ENCODE results near the gene BCAS4. TPM values are rescaled to one million over a fixed set of nuclear protein-coding genes. Genes with fewer than 3 reads are reported as not detected.

Gene BCAS4
- total and polyA plus RNA-seq, 4 donors = 4.3 to 5.7 (median 5.0) TPM

- no peak for ATAC-seq (ENCODE audit: insufficient read depth, low FRiP score)
- peaks cover 28 to 63% (median 38%) of the 10 kb centered on the region in 4 donors for H3K36me3 ChIP-seq (ENCODE audit: control insufficient read depth in 4 of 4, insufficient read depth in 4 of 4, low read length in 4 of 4)
- no peak overlapping the region for H3K27ac ChIP-seq (ENCODE audit: low read depth in 1 of 2, low read length in 1 of 2)
- no peaks in the 10 kb centered on the region for H3K4me1 ChIP-seq (ENCODE audit: control insufficient read depth in 5 of 5, insufficient read depth in 5 of 5, low read length in 5 of 5)
- no peaks in the 10 kb centered on the region for H3K27me3 ChIP-seq (ENCODE audit: control insufficient read depth in 3 of 3, insufficient read depth in 3 of 3, low read length in 2 of 3)
- no peaks in the 10 kb centered on the region for H3K9me3 ChIP-seq (ENCODE audit: control insufficient read depth in 4 of 4, insufficient read depth in 3 of 4, low read length in 3 of 4)
- no peak for DNase-seq
- no peak for TF ChIP-seq CTCF (IDR thresholded peaks at IDR 0.05; ENCODE audit: control extremely low read depth, extremely low read depth)
- H3K9ac ChIP-seq (ENCODE audit: insufficient read depth in 1 of 2, low read length in 2 of 2) = no peak overlapping the region
- 88 to 96% methylated on average over 8 of the region's 8 CpGs for WGBS, 2 donors
- no peak overlapping the region for H3K4me3 ChIP-seq
Observed at GRCh38 chr20:50895111-50895830, 100.4 kb downstream of the BCAS4 start.

- Histone ChIP-seq H3K9ac (ENCODE audit: insufficient read depth in 1 of 2, low read length in 2 of 2) (no peak overlapping the region), H3K4me1 (ENCODE audit: control insufficient read depth in 5 of 5, insufficient read depth in 5 of 5, low read length in 5 of 5) (peaks cover 0 to 6% (median 0%) of the 10 kb centered on the region in 5 donors), H3K27ac (ENCODE audit: low read depth in 1 of 2, low read length in 1 of 2) (no peak overlapping the region), H3K4me3 (no peak overlapping the region), H3K36me3 (ENCODE audit: control insufficient read depth in 4 of 4, insufficient read depth in 4 of 4, low read length in 4 of 4) (peaks cover 15 to 53% (median 26%) of the 10 kb centered on the region in 4 donors), H3K27me3 (ENCODE audit: control insufficient read depth in 3 of 3, insufficient read depth in 3 of 3, low read length in 2 of 3) (no peaks in the 10 kb centered on the region), H3K9me3 (ENCODE audit: control insufficient read depth in 4 of 4, insufficient read depth in 3 of 4, low read length in 3 of 4) (no peaks in the 10 kb centered on the region)
- 97% methylated on average over 1 of the region's 1 CpG for WGBS, 2 donors
- TF ChIP-seq CTCF (IDR thresholded peaks at IDR 0.05; ENCODE audit: control extremely low read depth, extremely low read depth) = no peak
- ATAC-seq (ENCODE audit: insufficient read depth, low FRiP score) = no peak
- DNase-seq = no peak
Observed at GRCh38 chr20:50898475-50898874, 103.6 kb downstream of the BCAS4 start.

DNA sequence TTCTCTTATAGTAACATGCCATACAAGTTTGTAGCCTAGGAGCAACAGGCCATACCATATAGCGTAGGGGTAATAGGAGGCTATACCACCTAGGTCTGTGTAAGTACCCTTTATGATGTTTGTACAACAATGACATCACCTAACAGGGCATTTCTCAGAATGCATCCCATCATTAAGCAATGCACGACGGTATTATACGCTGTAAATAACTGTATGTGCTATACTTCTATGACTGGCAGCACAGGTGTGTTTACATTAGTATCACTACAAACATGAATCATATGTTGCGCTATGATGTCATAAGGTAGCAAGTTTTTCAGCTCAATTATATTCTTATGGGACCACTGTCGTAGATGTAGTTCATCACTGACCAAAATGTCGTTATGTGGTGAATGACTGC is 105.4 kb downstream of the BCAS4 start:
- no peaks in the 10 kb centered on the region for H3K27me3 ChIP-seq (ENCODE audit: control insufficient read depth in 3 of 3, insufficient read depth in 3 of 3, low read length in 2 of 3)
- ATAC-seq (ENCODE audit: insufficient read depth, low FRiP score) = no peak
- no peak overlapping the region for H3K27ac ChIP-seq (ENCODE audit: low read depth in 1 of 2, low read length in 1 of 2)
- 94 to 97% methylated on average over 7 of the region's 7 CpGs for WGBS, 2 donors
- H3K36me3 ChIP-seq (ENCODE audit: control insufficient read depth in 4 of 4, insufficient read depth in 4 of 4, low read length in 4 of 4) = peaks cover 7 to 42% (median 18%) of the 10 kb centered on the region in 4 donors
- no peaks in the 10 kb centered on the region for H3K9me3 ChIP-seq (ENCODE audit: control insufficient read depth in 4 of 4, insufficient read depth in 3 of 4, low read length in 3 of 4)
- no peak for DNase-seq
- peaks cover 3 to 17% (median 12%) of the 10 kb centered on the region in 5 donors for H3K4me1 ChIP-seq (ENCODE audit: control insufficient read depth in 5 of 5, insufficient read depth in 5 of 5, low read length in 5 of 5)
- no peak overlapping the region for H3K9ac ChIP-seq (ENCODE audit: insufficient read depth in 1 of 2, low read length in 2 of 2)
- no peak overlapping the region for H3K4me3 ChIP-seq
- TF ChIP-seq CTCF (IDR thresholded peaks at IDR 0.05; ENCODE audit: control extremely low read depth, extremely low read depth) = no peak
